Activated CD4-positive, alpha-beta T cell treated with anti-CD3 and anti-CD28 coated beads, Interleukin-10, Interleukin-2, amounts not matched to agents 100 ng/mL and 50 ng/mL, durations not matched to agents 16 hours and 8 hours (primary cell): Measurements from ENCODE around the gene SPECC1L.

Experiments used
- DNase-seq: peaks from one replicate; pipeline ENCODE4 v3.0.0-alpha.2; 2020

The SPECC1L gene

GRCh38 chr22:24323695-24324094 lies 53.1 kb downstream of the SPECC1L start:
- no peak for DNase-seq

- no peak for DNase-seq
Measured at GRCh38 chr22:24324137-24324536, 53.5 kb downstream of the SPECC1L start.

- DNase-seq, result peak; percentile 75
Measured at GRCh38 chr22:24325105-24325757, 54.6 kb downstream of the SPECC1L start.

- no peak for DNase-seq
Measured at GRCh38 chr22:24326266-24326665, 55.6 kb downstream of the SPECC1L start.

- DNase-seq, result no peak
Measured at GRCh38 chr22:24327832-24328231, 57.2 kb downstream of the SPECC1L start.

GRCh38 chr22:24329453-24329852 lies 58.8 kb downstream of the SPECC1L start:
- DNase-seq, result no peak

- no peak for DNase-seq
Measured at GRCh38 chr22:24330636-24331035, 60.0 kb downstream of the SPECC1L start.

GRCh38 chr22:24331468-24332440 lies 61.1 kb downstream of the SPECC1L start:
- DNase-seq, result no peak

- DNase-seq, result no peak
Measured at GRCh38 chr22:24333301-24333700, 62.7 kb downstream of the SPECC1L start.

- no peak for DNase-seq
Measured at GRCh38 chr22:24335496-24335895, 64.9 kb downstream of the SPECC1L start.

GRCh38 chr22:24337894-24338645 lies 67.4 kb downstream of the SPECC1L start:
- no peak for DNase-seq

- peak; percentile 35 for DNase-seq
Measured at GRCh38 chr22:24338726-24339451, 68.3 kb downstream of the SPECC1L start.

GRCh38 chr22:24339452-24339747 lies 68.8 kb downstream of the SPECC1L start:
- no peak for DNase-seq

- no peak for DNase-seq
Measured at GRCh38 chr22:24341627-24342026, 71.0 kb downstream of the SPECC1L start.

GRCh38 chr22:24350627-24351026 lies 80.0 kb downstream of the SPECC1L start:
- DNase-seq, result no peak

GRCh38 chr22:24353121-24353520 lies 82.5 kb downstream of the SPECC1L start:
- DNase-seq, result no peak

- DNase-seq, result no peak
Measured at GRCh38 chr22:24355574-24355973, 84.9 kb downstream of the SPECC1L start.

- DNase-seq, result no peak
Measured at GRCh38 chr22:24357547-24357946, 86.9 kb downstream of the SPECC1L start.

- no peak for DNase-seq
Measured at GRCh38 chr22:24358105-24358836, 87.6 kb downstream of the SPECC1L start.

GRCh38 chr22:24359452-24360120 lies 89.0 kb downstream of the SPECC1L start:
- DNase-seq, result no peak

GRCh38 chr22:24361976-24362646 lies 91.5 kb downstream of the SPECC1L start:
- no peak for DNase-seq
